ENCODE measurements around the gene PPP2R5C. TPM values are rescaled to one million over a fixed set of nuclear protein-coding genes. Genes with fewer than 3 reads are reported as not detected.

PPP2R5C gene
- total and polyA plus RNA-seq, 7 donors, result 90.2 to 175 (median 131) TPM

GRCh38 chr14:101815994-101816393, 54.5 kb downstream of the PPP2R5C start:
- Histone ChIP-seq H3K27me3 (no peaks in the 10 kb centered on the region), H3K27ac (peak overlapping the region in 2 of 4 donors; percentile 2 to 3), H3K9me3 (no peaks in the 10 kb centered on the region), H3K36me3 (peaks cover 0 to 10% (median 0%) of the 10 kb centered on the region in 4 donors), H3K4me1 (peaks cover 0 to 68% (median 45%) of the 10 kb centered on the region in 4 donors), H3K4me3 (no peak overlapping the region)
- WGBS, 2 donors, result 85 to 91% methylated on average over 10 of the region's 10 CpGs
- intact Hi-C loops (cut with DNase I), result no loop called here
- TF ChIP-seq POLR2A (IDR thresholded peaks at IDR 0.05) (no peak), POLR2AphosphoS5 (IDR thresholded peaks at IDR 0.05) (no peak), EP300 (IDR thresholded peaks at IDR 0.05) (no peak)
- TF ChIP-seq, protein P1, sequence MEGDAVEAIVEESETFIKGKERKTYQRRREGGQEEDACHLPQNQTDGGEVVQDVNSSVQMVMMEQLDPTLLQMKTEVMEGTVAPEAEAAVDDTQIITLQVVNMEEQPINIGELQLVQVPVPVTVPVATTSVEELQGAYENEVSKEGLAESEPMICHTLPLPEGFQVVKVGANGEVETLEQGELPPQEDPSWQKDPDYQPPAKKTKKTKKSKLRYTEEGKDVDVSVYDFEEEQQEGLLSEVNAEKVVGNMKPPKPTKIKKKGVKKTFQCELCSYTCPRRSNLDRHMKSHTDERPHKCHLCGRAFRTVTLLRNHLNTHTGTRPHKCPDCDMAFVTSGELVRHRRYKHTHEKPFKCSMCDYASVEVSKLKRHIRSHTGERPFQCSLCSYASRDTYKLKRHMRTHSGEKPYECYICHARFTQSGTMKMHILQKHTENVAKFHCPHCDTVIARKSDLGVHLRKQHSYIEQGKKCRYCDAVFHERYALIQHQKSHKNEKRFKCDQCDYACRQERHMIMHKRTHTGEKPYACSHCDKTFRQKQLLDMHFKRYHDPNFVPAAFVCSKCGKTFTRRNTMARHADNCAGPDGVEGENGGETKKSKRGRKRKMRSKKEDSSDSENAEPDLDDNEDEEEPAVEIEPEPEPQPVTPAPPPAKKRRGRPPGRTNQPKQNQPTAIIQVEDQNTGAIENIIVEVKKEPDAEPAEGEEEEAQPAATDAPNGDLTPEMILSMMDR (IDR thresholded peaks at IDR 0.05), result no peak
- no peak for DNase-seq

GRCh38 chr14:101817501-101818001, 56.0 kb downstream of the PPP2R5C start:
- Histone ChIP-seq H3K27me3 (no peaks in the 10 kb centered on the region), H3K4me1 (peaks cover 0 to 65% (median 37%) of the 10 kb centered on the region in 4 donors), H3K27ac (peak overlapping the region in 3 of 4 donors; percentile 11 to 28 (median 27)), H3K4me3 (no peak overlapping the region), H3K36me3 (peaks cover 0 to 10% (median 0%) of the 10 kb centered on the region in 4 donors), H3K9me3 (no peaks in the 10 kb centered on the region)
- no peak for TF ChIP-seq POLR2A (IDR thresholded peaks at IDR 0.05)
- 68 to 71% methylated on average over 11 of the region's 11 CpGs for WGBS, 2 donors
- no peak for DNase-seq
- intact Hi-C loops (cut with DNase I), result no loop called here

DNA sequence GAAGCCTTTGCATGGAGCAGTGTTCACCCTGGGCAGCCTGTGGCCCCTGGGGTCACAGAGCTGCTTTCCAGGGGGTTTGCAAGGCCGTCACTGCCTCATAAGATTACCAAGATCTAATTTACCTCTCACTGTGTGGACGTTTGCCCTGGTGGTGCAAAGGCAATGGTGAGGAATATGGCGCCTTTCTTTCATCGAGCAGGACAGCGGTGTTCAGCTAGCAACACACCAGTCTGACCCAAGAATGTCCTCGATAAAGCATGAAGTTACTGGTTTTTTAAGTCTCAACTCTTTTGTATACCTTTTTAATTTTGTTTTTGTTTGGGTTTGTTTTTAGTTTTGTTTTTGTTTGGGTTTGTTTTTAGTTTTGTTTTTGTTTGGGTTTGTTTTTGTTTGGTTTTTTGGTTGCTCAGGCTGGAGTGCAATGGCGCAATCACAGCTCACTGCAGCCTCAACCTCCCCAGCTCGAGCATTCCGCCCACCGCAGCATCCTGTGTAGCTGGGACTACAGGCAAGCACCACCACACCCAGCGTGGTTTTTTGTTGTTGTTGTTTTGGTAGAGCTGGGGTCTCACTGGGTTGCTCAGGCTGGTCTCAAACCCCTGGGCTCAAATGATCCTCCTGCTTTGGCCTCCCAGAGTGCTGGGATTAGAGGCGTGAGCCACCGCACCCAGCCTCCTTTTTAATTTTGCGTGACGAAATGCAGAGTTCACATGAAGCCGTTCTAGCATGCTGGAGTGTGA, 57.9 kb downstream of the PPP2R5C start:
- H3K9me3 ChIP-seq, result no peaks in the 10 kb centered on the region
- peak overlapping the region in 2 of 4 donors; percentile 9 to 48 for H3K27ac ChIP-seq
- H3K27me3 ChIP-seq, result no peaks in the 10 kb centered on the region
- intact Hi-C loops (cut with DNase I), result no loop called here
- WGBS, 2 donors, result 78 to 86% methylated on average over 16 of the region's 16 CpGs
- TF ChIP-seq POLR2AphosphoS5 (IDR thresholded peaks at IDR 0.05) (no peak), POLR2A (IDR thresholded peaks at IDR 0.05) (no peak), EP300 (IDR thresholded peaks at IDR 0.05) (no peak)
- TF ChIP-seq, protein P1 (IDR thresholded peaks at IDR 0.05), result no peak
- peaks cover 0 to 10% (median 0%) of the 10 kb centered on the region in 4 donors for H3K36me3 ChIP-seq
- H3K4me3 ChIP-seq, result no peak overlapping the region
- no peak for DNase-seq
- peaks cover 0 to 65% (median 39%) of the 10 kb centered on the region in 4 donors for H3K4me1 ChIP-seq

- peaks cover 0 to 65% (median 41%) of the 10 kb centered on the region in 4 donors for H3K4me1 ChIP-seq
- no peaks in the 10 kb centered on the region for H3K9me3 ChIP-seq
- peaks cover 0 to 10% (median 0%) of the 10 kb centered on the region in 4 donors for H3K36me3 ChIP-seq
- no peak for DNase-seq
- intact Hi-C loops (cut with DNase I), result no loop called here
- no peaks in the 10 kb centered on the region for H3K27me3 ChIP-seq
- TF ChIP-seq, protein P1 (IDR thresholded peaks at IDR 0.05), result no peak
- TF ChIP-seq POLR2A (IDR thresholded peaks at IDR 0.05) (no peak), POLR2AphosphoS5 (IDR thresholded peaks at IDR 0.05) (no peak), EP300 (IDR thresholded peaks at IDR 0.05) (no peak)
- peak overlapping the region in 2 of 4 donors; percentile 48 to 95 for H3K27ac ChIP-seq
- no peak overlapping the region for H3K4me3 ChIP-seq
- 62 to 84% methylated on average over 10 of the region's 10 CpGs for WGBS, 2 donors
Measured at GRCh38 chr14:101820283-101820798, 58.8 kb downstream of the PPP2R5C start.

- TF ChIP-seq, protein P1 (IDR thresholded peaks at IDR 0.05), result no peak
- TF ChIP-seq POLR2AphosphoS5 (IDR thresholded peaks at IDR 0.05) (no peak), EP300 (IDR thresholded peaks at IDR 0.05) (no peak), POLR2A (IDR thresholded peaks at IDR 0.05) (no peak)
- 81 to 89% methylated on average over 11 of the region's 11 CpGs for WGBS, 2 donors
- intact Hi-C loops (cut with DNase I), result no loop called here
- Histone ChIP-seq H3K36me3 (peaks cover 0 to 10% (median 0%) of the 10 kb centered on the region in 4 donors), H3K9me3 (no peaks in the 10 kb centered on the region), H3K27ac (peak overlapping the region; percentile 87 to 95 (median 92)), H3K4me1 (peaks cover 0 to 73% (median 53%) of the 10 kb centered on the region in 4 donors), H3K4me3 (no peak overlapping the region), H3K27me3 (no peaks in the 10 kb centered on the region)
- no peak for DNase-seq
Measured at GRCh38 chr14:101821528-101821927, 60.0 kb downstream of the PPP2R5C start.
